Measurements from ENCODE around the gene UROS.
A peak's percentile ranks its signal among the peaks of the same experiment; 100 is the strongest.

Gene UROS

DNA sequence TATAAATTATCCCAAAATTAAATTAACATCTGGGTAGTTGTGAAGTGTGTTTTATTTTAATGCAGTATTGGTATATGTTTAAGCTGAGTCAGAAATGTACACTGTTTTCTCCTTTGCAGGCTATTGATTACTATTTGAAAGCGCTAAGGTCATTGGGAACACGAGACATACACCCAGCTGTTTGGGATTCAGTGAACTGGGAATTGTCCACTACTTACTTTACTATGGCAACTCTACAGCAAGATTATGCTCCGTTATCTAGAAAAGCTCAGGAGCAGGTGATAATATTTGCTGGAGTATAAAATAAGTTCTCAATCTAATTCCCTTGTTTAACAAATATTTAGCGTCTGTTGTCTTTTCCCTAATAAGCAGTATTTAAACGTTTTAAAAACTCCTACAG is 75.6 kb downstream of the UROS start:
- Histone ChIP-seq H3K4me3 (ENCODE audit: low read depth in 1 of 2, low read length in 2 of 2) (no peak overlapping the region), H2AFZ (ENCODE audit: low read depth, low read length) (no peak overlapping the region), H3K4me1 (ENCODE audit: insufficient read depth, low read length) (no peaks in the 10 kb centered on the region), H3K27me3 (ENCODE audit: insufficient read depth, low read length, poor library complexity) (no peaks in the 10 kb centered on the region), H3K79me2 (ENCODE audit: insufficient read depth, low read length) (no peaks in the 10 kb centered on the region), H3K9ac (ENCODE audit: low read depth, low read length) (no peak overlapping the region), H3K36me3 (ENCODE audit: insufficient read depth, low read length) (peaks cover 97% of the 10 kb centered on the region), H3K4me2 (ENCODE audit: insufficient read depth, low read length) (no peak overlapping the region), H4K20me1 (ENCODE audit: insufficient read depth, low read length) (no peaks in the 10 kb centered on the region; the same call in 1 of the 2 replicates), H3K9me3 (ENCODE audit: insufficient read depth, low read length, severe bottlenecking) (no peaks in the 10 kb centered on the region), H3K27ac (ENCODE audit: low read length) (no peak overlapping the region)
- ATAC-seq (ENCODE audit: insufficient read depth, low read depth), result no peak
- DNase-seq, result no peak
- TF ChIP-seq, protein P1, sequence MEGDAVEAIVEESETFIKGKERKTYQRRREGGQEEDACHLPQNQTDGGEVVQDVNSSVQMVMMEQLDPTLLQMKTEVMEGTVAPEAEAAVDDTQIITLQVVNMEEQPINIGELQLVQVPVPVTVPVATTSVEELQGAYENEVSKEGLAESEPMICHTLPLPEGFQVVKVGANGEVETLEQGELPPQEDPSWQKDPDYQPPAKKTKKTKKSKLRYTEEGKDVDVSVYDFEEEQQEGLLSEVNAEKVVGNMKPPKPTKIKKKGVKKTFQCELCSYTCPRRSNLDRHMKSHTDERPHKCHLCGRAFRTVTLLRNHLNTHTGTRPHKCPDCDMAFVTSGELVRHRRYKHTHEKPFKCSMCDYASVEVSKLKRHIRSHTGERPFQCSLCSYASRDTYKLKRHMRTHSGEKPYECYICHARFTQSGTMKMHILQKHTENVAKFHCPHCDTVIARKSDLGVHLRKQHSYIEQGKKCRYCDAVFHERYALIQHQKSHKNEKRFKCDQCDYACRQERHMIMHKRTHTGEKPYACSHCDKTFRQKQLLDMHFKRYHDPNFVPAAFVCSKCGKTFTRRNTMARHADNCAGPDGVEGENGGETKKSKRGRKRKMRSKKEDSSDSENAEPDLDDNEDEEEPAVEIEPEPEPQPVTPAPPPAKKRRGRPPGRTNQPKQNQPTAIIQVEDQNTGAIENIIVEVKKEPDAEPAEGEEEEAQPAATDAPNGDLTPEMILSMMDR (IDR thresholded peaks at IDR 0.05; ENCODE audit: borderline replicate concordance, extremely low read depth, low read length, poor library complexity, severe bottlenecking), result no peak
- TF ChIP-seq EZH2 (IDR thresholded peaks at IDR 0.05; ENCODE audit: borderline replicate concordance, low read depth, low read length, severe bottlenecking), result no peak

DNA sequence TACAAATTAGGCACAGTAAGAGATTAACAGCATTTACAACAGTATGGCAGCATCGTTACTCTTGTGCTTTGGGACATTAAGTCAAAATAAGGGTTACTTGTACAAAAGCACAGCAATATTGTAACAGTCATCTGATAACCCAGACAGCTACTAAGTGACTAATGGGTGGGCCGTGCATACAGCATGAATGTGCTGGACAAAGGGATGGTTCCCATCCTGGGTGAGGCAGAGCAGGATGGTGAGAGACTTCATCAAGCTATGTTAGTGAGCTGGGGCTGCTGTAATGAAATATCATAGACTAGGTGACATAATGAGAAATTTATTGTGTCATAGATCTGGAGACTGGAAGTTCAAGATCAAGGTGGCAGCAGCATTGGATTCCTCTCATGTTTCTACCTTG is 78.1 kb downstream of the UROS start:
- Histone ChIP-seq H3K36me3 (ENCODE audit: insufficient read depth, low read length) (peaks cover 93% of the 10 kb centered on the region), H3K4me3 (ENCODE audit: low read depth in 1 of 2, low read length in 2 of 2) (no peak overlapping the region), H3K27ac (ENCODE audit: low read length) (no peak overlapping the region), H3K4me2 (ENCODE audit: insufficient read depth, low read length) (no peak overlapping the region), H3K79me2 (ENCODE audit: insufficient read depth, low read length) (no peaks in the 10 kb centered on the region), H4K20me1 (ENCODE audit: insufficient read depth, low read length) (peaks cover 2% of the 10 kb centered on the region; the same call in 1 of the 2 replicates), H3K9ac (ENCODE audit: low read depth, low read length) (no peak overlapping the region), H3K9me3 (ENCODE audit: insufficient read depth, low read length, severe bottlenecking) (no peaks in the 10 kb centered on the region), H3K4me1 (ENCODE audit: insufficient read depth, low read length) (no peaks in the 10 kb centered on the region), H3K27me3 (ENCODE audit: insufficient read depth, low read length, poor library complexity) (no peaks in the 10 kb centered on the region), H2AFZ (ENCODE audit: low read depth, low read length) (no peak overlapping the region)
- DNase-seq, result no peak
- TF ChIP-seq EZH2 (IDR thresholded peaks at IDR 0.05; ENCODE audit: borderline replicate concordance, low read depth, low read length, severe bottlenecking), result no peak
- TF ChIP-seq, protein P1 (IDR thresholded peaks at IDR 0.05; ENCODE audit: borderline replicate concordance, extremely low read depth, low read length, poor library complexity, severe bottlenecking), result no peak
- ATAC-seq (ENCODE audit: insufficient read depth, low read depth), result no peak

DNA sequence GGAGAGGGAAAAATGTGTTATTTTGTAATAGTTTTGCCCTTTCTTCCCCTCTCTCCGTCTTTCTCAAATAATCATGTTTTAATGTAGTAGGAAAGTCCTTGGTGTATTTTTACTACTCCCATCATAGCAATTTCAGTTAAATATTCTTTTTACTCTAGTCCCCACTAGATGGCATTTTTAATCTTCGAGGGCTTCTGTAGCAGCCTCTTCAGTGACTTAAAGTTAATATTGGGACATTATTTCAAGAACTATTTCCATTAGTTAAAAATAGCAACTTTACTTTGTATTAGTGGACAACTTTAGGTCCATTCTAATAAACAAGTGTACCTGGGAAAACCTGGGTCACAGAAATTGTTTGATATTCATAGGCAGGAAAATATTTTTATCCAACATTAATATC is 80.6 kb downstream of the UROS start:
- no peaks in the 10 kb centered on the region for H3K4me1 ChIP-seq (ENCODE audit: insufficient read depth, low read length)
- H3K36me3 ChIP-seq (ENCODE audit: insufficient read depth, low read length), result peaks cover 93% of the 10 kb centered on the region
- no peak overlapping the region for H3K27ac ChIP-seq (ENCODE audit: low read length)
- H4K20me1 ChIP-seq (ENCODE audit: insufficient read depth, low read length), result peaks cover 5% of the 10 kb centered on the region; the same call in 1 of the 2 replicates
- no peak for ATAC-seq (ENCODE audit: insufficient read depth, low read depth)
- H3K9ac ChIP-seq (ENCODE audit: low read depth, low read length), result no peak overlapping the region
- H3K9me3 ChIP-seq (ENCODE audit: insufficient read depth, low read length, severe bottlenecking), result no peaks in the 10 kb centered on the region
- DNase-seq, result no peak
- no peak overlapping the region for H3K4me3 ChIP-seq (ENCODE audit: low read depth in 1 of 2, low read length in 2 of 2)
- TF ChIP-seq, protein P1 (IDR thresholded peaks at IDR 0.05; ENCODE audit: borderline replicate concordance, extremely low read depth, low read length, poor library complexity, severe bottlenecking), result peak; percentile 19
- TF ChIP-seq EZH2 (IDR thresholded peaks at IDR 0.05; ENCODE audit: borderline replicate concordance, low read depth, low read length, severe bottlenecking), result no peak
- no peaks in the 10 kb centered on the region for H3K79me2 ChIP-seq (ENCODE audit: insufficient read depth, low read length)
- H2AFZ ChIP-seq (ENCODE audit: low read depth, low read length), result no peak overlapping the region
- H3K27me3 ChIP-seq (ENCODE audit: insufficient read depth, low read length, poor library complexity), result no peaks in the 10 kb centered on the region
- no peak overlapping the region for H3K4me2 ChIP-seq (ENCODE audit: insufficient read depth, low read length)
